Lung (tissue), 12 donors: ENCODE data around the gene ZNF710. TPM values are rescaled to one million over a fixed set of nuclear protein-coding genes. Genes with fewer than 3 reads are reported as not detected.

Source experiments
- ATAC-seq: fragments of 200-7000 bp; cut with Tn5 transposase; one replicate; pipeline ENCODE4 v1.9.1; 2020; ENCODE audit warnings: moderate number of reproducible peaks; ENCODE audit not compliant: insufficient read depth, low FRiP score
- DNase-seq, 3 donors: peaks; one replicate each; pipeline ENCODE4 v3.0.0-alpha.2; 2013 to 2017
- H3K27ac ChIP-seq, 2 donors: one replicate each; pipeline ENCODE4 v1.5.1; 2013; ENCODE audit warnings: mild to moderate bottlenecking in 2 of 2, moderate library complexity in 2 of 2, control low read depth in 1 of 2, inconsistent platforms in 1 of 2, low read depth in 1 of 2, low read length in 1 of 2
- H3K27me3 ChIP-seq, 3 donors: one replicate each; pipeline ENCODE4 v1.5.1; 2013; ENCODE audit warnings: low read length in 2 of 3; ENCODE audit not compliant: control insufficient read depth in 3 of 3, insufficient read depth in 3 of 3
- H3K36me3 ChIP-seq, 4 donors: one replicate each; pipeline ENCODE4 v1.5.1; 2013; ENCODE audit warnings: low read length in 4 of 4, mild to moderate bottlenecking in 1 of 4, moderate library complexity in 1 of 4; ENCODE audit not compliant: control insufficient read depth in 4 of 4, insufficient read depth in 4 of 4
- H3K4me1 ChIP-seq, 5 donors: one replicate each; pipeline ENCODE4 v1.5.1; 2013; ENCODE audit warnings: low read length in 5 of 5, mild to moderate bottlenecking in 2 of 5, moderate library complexity in 1 of 5; ENCODE audit not compliant: control insufficient read depth in 5 of 5, insufficient read depth in 5 of 5
- H3K4me3 ChIP-seq: one replicate; pipeline ENCODE4 v1.5.1; 2013; ENCODE audit warnings: mild to moderate bottlenecking, control low read depth, moderate library complexity
- H3K9ac ChIP-seq, 2 donors: one replicate each; pipeline ENCODE4 v1.5.1; 2013; ENCODE audit warnings: low read length in 2 of 2, control low read depth in 1 of 2; ENCODE audit not compliant: insufficient read depth in 1 of 2
- H3K9me3 ChIP-seq, 4 donors: one replicate each; pipeline ENCODE4 v1.5.1; 2013; ENCODE audit warnings: low read length in 3 of 4, mild to moderate bottlenecking in 1 of 4, moderate library complexity in 1 of 4; ENCODE audit not compliant: control insufficient read depth in 4 of 4, insufficient read depth in 3 of 4
- WGBS, 2 donors: extraction: QIAGEN DNeasy Blood & Tissue Kit; methylation state at CpG; one replicate each; pipeline ENCODE4 v1.1.7; 2013; 5-methylcytosine and 5-hydroxymethylcytosine counted together
- polyA plus RNA-seq, 2 donors: library from polyadenylated mRNA; stranded (reverse); fragments of 200-250 nt; gene quantifications; one replicate each; pipeline ENCODE4 v1.2.1, GENCODE V29; 2013
- total RNA-seq, 2 donors: library from RNA; depleted of rRNA in 1 of 2; stranded (reverse); fragments of >200 nt in 1 of 2; gene quantifications; one replicate each; pipeline ENCODE4 v1.2.1, GENCODE V29; 2014 to 2021
- TF ChIP-seq, protein P1 (sequence below): IDR thresholded peaks from 2 replicates; pipeline ENCODE4 v1.5.1; 2012; ENCODE audit warnings: mild to moderate bottlenecking; ENCODE audit errors: control extremely low read depth, extremely low read depth
- donor health status: control.
- donor health status: control.
- donor health status: Bipolar disorder and iron deficiency.
- donor health status: healthy.
- donor health status: DM: yes; HTN: yes; CAD: no.

ZNF710 gene
- total and polyA plus RNA-seq, 4 donors: 19.6 to 49.1 (median 38.6) TPM

DNA sequence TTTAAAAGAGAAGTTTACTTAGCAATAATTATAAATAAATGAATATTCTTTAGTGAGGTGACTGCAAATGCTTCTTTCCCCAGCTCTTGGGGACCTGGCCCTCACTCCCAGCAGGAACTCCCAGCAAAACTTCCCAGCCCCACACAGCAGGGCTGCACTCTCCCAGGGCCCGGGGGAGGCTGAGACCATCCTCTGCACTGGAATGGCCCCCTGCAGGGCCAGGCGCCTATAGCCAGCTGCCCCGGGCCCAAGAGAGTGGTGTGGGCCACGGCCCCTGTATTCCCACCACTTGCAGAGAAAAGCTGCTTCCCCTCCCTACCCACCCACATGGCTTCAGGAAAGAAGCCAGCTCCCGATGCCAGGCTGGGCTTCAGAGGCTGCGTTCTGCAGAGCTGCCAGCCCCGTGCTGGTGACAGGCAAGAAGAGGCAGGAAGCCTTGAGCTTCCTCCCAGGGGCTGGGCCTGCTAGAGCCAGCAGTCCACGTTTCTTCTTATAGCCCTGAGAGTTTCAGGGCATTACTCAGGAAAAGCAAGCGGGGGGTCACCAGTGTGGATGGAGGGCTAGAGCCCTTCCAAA lies 81.1 kb downstream of the ZNF710 start:
- peak overlapping the region in 1 of 2 donors; percentile 16 for H3K27ac ChIP-seq
- H3K36me3 ChIP-seq: peaks cover 4 to 58% (median 38%) of the 10 kb centered on the region in 4 donors

DNA sequence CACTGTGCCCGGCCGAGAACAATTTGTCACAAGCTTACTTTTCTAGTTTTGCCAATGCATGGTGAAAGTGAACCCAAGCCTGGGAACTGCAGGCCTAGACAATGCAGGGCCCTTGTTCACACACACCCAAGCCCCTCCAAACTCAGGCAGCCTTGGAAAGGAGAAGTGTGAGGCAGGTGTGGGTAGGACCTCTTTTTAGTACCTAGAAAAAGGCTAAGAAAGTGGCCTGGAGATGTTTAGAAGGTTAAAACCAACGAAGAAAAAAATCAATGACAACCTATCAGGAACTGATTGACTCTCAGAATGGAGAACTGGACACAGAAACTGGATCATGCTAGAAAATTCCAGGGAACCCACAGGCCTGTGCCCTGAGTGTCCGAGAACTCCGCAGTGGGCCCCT lies 82.3 kb downstream of the ZNF710 start:
- ATAC-seq: no peak
- H3K9ac ChIP-seq: no peak overlapping the region
- WGBS, 2 donors: 94 to 96% methylated on average over 5 of the region's 5 CpGs
- TF ChIP-seq, protein P1, sequence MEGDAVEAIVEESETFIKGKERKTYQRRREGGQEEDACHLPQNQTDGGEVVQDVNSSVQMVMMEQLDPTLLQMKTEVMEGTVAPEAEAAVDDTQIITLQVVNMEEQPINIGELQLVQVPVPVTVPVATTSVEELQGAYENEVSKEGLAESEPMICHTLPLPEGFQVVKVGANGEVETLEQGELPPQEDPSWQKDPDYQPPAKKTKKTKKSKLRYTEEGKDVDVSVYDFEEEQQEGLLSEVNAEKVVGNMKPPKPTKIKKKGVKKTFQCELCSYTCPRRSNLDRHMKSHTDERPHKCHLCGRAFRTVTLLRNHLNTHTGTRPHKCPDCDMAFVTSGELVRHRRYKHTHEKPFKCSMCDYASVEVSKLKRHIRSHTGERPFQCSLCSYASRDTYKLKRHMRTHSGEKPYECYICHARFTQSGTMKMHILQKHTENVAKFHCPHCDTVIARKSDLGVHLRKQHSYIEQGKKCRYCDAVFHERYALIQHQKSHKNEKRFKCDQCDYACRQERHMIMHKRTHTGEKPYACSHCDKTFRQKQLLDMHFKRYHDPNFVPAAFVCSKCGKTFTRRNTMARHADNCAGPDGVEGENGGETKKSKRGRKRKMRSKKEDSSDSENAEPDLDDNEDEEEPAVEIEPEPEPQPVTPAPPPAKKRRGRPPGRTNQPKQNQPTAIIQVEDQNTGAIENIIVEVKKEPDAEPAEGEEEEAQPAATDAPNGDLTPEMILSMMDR: no peak
- H3K27ac ChIP-seq: peak overlapping the region in 1 of 2 donors; percentile 15
- H3K27me3 ChIP-seq: no peaks in the 10 kb centered on the region
- DNase-seq: no peak
- H3K9me3 ChIP-seq: no peaks in the 10 kb centered on the region
- H3K36me3 ChIP-seq: peaks cover 6 to 62% (median 41%) of the 10 kb centered on the region in 4 donors
- H3K4me1 ChIP-seq: peaks cover 0 to 28% (median 3%) of the 10 kb centered on the region in 5 donors
- H3K4me3 ChIP-seq: no peak overlapping the region

More for the DNA sequence above, 81.1 kb downstream of the ZNF710 start:
- Histone ChIP-seq H3K9ac (no peak overlapping the region), H3K27me3 (no peaks in the 10 kb centered on the region), H3K4me1 (peaks cover 0 to 28% (median 3%) of the 10 kb centered on the region in 5 donors), H3K4me3 (no peak overlapping the region), H3K9me3 (no peaks in the 10 kb centered on the region)
- TF ChIP-seq, protein P1: no peak
- WGBS, 2 donors: 31 to 46% methylated on average over 9 of the region's 9 CpGs
- ATAC-seq: no peak
- DNase-seq: peak in 1 of 3 donors; percentile 41

GRCh38 chr15:90083954-90084607 lies 83.0 kb downstream of the ZNF710 start:
- Histone ChIP-seq H3K27me3 (no peaks in the 10 kb centered on the region), H3K4me1 (peaks cover 0 to 28% (median 3%) of the 10 kb centered on the region in 5 donors), H3K9ac (no peak overlapping the region), H3K36me3 (peaks cover 6 to 59% (median 42%) of the 10 kb centered on the region in 4 donors), H3K4me3 (no peak overlapping the region), H3K9me3 (no peaks in the 10 kb centered on the region), H3K27ac (peak overlapping the region in 1 of 2 donors; percentile 8)
- ATAC-seq (no peak), DNase-seq (no peak)
- WGBS, 2 donors: 80% methylated on average over 14 of the region's 14 CpGs
- TF ChIP-seq, protein P1: no peak
